Fibroblast of villous mesenchyme (primary cell): ENCODE measurements around the gene SRSF10. TPM values are rescaled to one million over a fixed set of nuclear protein-coding genes. Genes with fewer than 3 reads are reported as not detected.
A peak's percentile ranks its signal among the peaks of the same experiment; 100 is the strongest.

Experiments
- DNase-seq: peaks from one replicate; pipeline ENCODE4 v3.0.0-alpha.2; 2010; ENCODE audit warnings: low read depth
- H3K4me3 ChIP-seq: 2 replicates; pipeline ENCODE4 v1.5.1; 2011; ENCODE audit warnings: low read depth, mild to moderate bottlenecking, low read length
- CTCF ChIP-seq: IDR thresholded peaks from 2 replicates; pipeline ENCODE4 v1.5.1; 2012; ENCODE audit warnings: low read depth, mild to moderate bottlenecking, low read length; ENCODE audit not compliant: insufficient read depth
- total RNA-seq: library from RNA; depleted of rRNA; stranded (reverse); fragments of >200 nt; gene quantifications from 2 replicates; pipeline ENCODE4 v1.2.3, GENCODE V29; 2012

SRSF10 gene
- total RNA-seq, 1 donor, result 117 TPM

- no peak for DNase-seq
- H3K4me3 ChIP-seq, result peak overlapping the region; percentile 95
- no peak for TF ChIP-seq CTCF
Observed at GRCh38 chr1:23978805-23979204, 1.3 kb downstream of the SRSF10 start.

DNA sequence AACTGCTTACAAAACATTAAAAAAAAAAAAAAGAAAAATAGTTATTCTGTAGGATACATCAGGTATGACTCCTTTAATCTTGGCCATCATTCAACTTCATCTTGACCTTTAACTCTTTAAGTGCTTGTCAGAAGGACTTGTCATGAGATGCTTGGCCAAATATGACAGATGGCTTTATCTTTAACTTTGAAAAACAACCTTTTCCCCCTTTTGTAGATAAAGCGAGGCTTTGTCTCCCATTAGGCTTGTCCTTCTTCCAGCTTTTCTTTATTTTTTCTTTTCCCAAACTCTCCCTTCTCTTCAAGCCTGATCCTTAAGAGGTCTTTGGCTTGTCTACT lies 2.3 kb downstream of the SRSF10 start:
- no peak for TF ChIP-seq CTCF
- H3K4me3 ChIP-seq, result peak overlapping the region; percentile 95
- DNase-seq, result no peak

- H3K4me3 ChIP-seq, result peak overlapping the region; percentile 10
- no peak for TF ChIP-seq CTCF
- no peak for DNase-seq
Observed at GRCh38 chr1:23977187-23977853, 2.8 kb downstream of the SRSF10 start.

DNA sequence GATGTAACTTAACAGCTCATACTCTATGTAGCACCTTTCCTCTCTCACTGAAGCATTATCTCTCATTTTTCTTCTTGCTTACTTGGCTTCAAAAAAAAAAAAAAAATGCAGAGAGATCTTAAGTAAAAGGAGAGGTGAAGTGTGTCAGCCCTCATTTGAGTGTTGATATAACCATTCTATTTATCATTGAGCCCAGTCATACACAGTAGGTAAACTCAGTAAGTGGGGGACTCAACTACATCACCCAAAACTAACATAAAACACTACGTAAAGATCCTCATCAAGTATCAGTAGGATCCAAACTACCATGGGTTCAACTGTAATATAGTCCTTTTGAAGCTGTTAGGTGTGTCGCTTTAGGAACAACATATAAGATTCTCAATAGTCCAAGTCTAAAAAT lies 12.3 kb downstream of the SRSF10 start:
- H3K4me3 ChIP-seq, result no peak overlapping the region
- DNase-seq, result no peak
- TF ChIP-seq CTCF, result no peak

GRCh38 chr1:23966973-23967493 lies 13.1 kb downstream of the SRSF10 start:
- no peak for TF ChIP-seq CTCF
- H3K4me3 ChIP-seq, result no peak overlapping the region
- DNase-seq, result no peak

- peak; percentile 93 for DNase-seq
- no peak overlapping the region for H3K4me3 ChIP-seq
- TF ChIP-seq CTCF, result no peak
Observed at GRCh38 chr1:23964790-23965740, 15.1 kb downstream of the SRSF10 start.
